ENCODE results near the gene ZNF92. TPM values are rescaled to one million over a fixed set of nuclear protein-coding genes. Genes with fewer than 3 reads are reported as not detected.
"Not testable (repeated sequence)": the region's sequence is repeated elsewhere in the genome, so short reads cannot be mapped to it uniquely, and the experiment has no call there.

The ZNF92 gene
- 4.0 TPM for total RNA-seq

GRCh38 chr7:65373608-65374351, at the start of gene ZNF92:
TSS of gene ZNF92 (plus strand) at chr7:65373855. CDS start at chr7:65373998, 143 bp downstream.
- peak within 1 kb of the TSS; percentile 70 to 94 for H3K4me3 ChIP-seq
- H3K27ac ChIP-seq: peak within 1 kb of the TSS; percentile 86 to 91
- intact Hi-C loops (cut with DNase I): loop anchor here (1.0 to 10.0 kb wide), 6 partner anchors 367 to 811 kb away; partner anchors contain the start of genes ERV3-1, VKORC1L1, ZNF107 and ZNF138
- no peaks in the 10 kb centered on the region for H3K9me3 ChIP-seq
- H3K36me3 ChIP-seq: peaks cover 0 to 6% of the 10 kb centered on the region in 2 donors
- no peak for TF ChIP-seq CTCF (IDR thresholded peaks at IDR 0.05)
- no peaks in the 10 kb centered on the region for H3K27me3 ChIP-seq
- H3K4me1 ChIP-seq: peaks cover 0 to 14% of the 10 kb centered on the region in 2 donors
- DNase-seq (ENCODE audit: low spot score in 2 of 2): peak; percentile 93 to 98

GRCh38 chr7:65325793-65326432, 47.7 kb upstream of the ZNF92 start:
- no peaks in the 10 kb centered on the region for H3K4me1 ChIP-seq
- no peak overlapping the region for H3K4me3 ChIP-seq
- no peaks in the 10 kb centered on the region for H3K36me3 ChIP-seq
- H3K27me3 ChIP-seq: no peaks in the 10 kb centered on the region
- H3K9me3 ChIP-seq: no peaks in the 10 kb centered on the region
- no peak overlapping the region for H3K27ac ChIP-seq
- intact Hi-C loops (cut with DNase I): no loop called here
- no peak for DNase-seq (ENCODE audit: low spot score in 2 of 2)
- TF ChIP-seq CTCF (IDR thresholded peaks at IDR 0.05): no peak

- Histone ChIP-seq H3K4me3 (no peak overlapping the region), H3K4me1 (no peaks in the 10 kb centered on the region), H3K27ac (no peak overlapping the region), H3K9me3 (no peaks in the 10 kb centered on the region), H3K27me3 (no peaks in the 10 kb centered on the region), H3K36me3 (no peaks in the 10 kb centered on the region)
- DNase-seq (ENCODE audit: low spot score in 2 of 2): no peak
- intact Hi-C loops (cut with DNase I): no loop called here
- no peak for TF ChIP-seq CTCF (IDR thresholded peaks at IDR 0.05)
Measured at GRCh38 chr7:65338346-65338745, 35.3 kb upstream of the ZNF92 start.

- Histone ChIP-seq H3K4me3 (no peak overlapping the region), H3K27me3 (no peaks in the 10 kb centered on the region), H3K9me3 (no peaks in the 10 kb centered on the region), H3K36me3 (no peaks in the 10 kb centered on the region), H3K4me1 (no peaks in the 10 kb centered on the region), H3K27ac (no peak overlapping the region)
- intact Hi-C loops (cut with DNase I): no loop called here
- DNase-seq (ENCODE audit: low spot score in 2 of 2): no peak
- no peak for TF ChIP-seq CTCF (IDR thresholded peaks at IDR 0.05)
Measured at GRCh38 chr7:65339257-65339656, 34.4 kb upstream of the ZNF92 start.

- Histone ChIP-seq H3K36me3 (no peaks in the 10 kb centered on the region), H3K9me3 (no peaks in the 10 kb centered on the region), H3K27ac (no peak overlapping the region), H3K27me3 (no peaks in the 10 kb centered on the region), H3K4me3 (no peak overlapping the region), H3K4me1 (no peaks in the 10 kb centered on the region)
- TF ChIP-seq CTCF (IDR thresholded peaks at IDR 0.05): no peak
- no peak for DNase-seq (ENCODE audit: low spot score in 2 of 2)
- intact Hi-C loops (cut with DNase I): no loop called here
Measured at GRCh38 chr7:65342723-65343629, 30.7 kb upstream of the ZNF92 start.

- H3K4me1 ChIP-seq; H3K4me3 ChIP-seq; DNase-seq (ENCODE audit: low spot score in 2 of 2); H3K27me3 ChIP-seq; H3K27ac ChIP-seq; intact Hi-C loops (cut with DNase I); H3K36me3 ChIP-seq; H3K9me3 ChIP-seq: not testable (repeated sequence)
Measured at GRCh38 chr7:65344541-65344940, 29.1 kb upstream of the ZNF92 start.

Measured in ascending aorta (tissue), 2 donors.